22Rv1 (cell line): Measurements from ENCODE around the gene CLEC7A.

Experiments
- H3K27ac ChIP-seq: fragments of 450-650 bp; 2 replicates; pipeline ENCODE4 v1.5.1; 2017
- CTCF ChIP-seq: fragments of 450-650 bp; IDR thresholded peaks from 2 replicates; pipeline ENCODE4 v1.5.1; 2017; ENCODE audit warnings: mild to moderate bottlenecking
- ZFX ChIP-seq: fragments of 450-650 bp; IDR thresholded peaks from 2 replicates; pipeline ENCODE4 v1.6.1; 2017; ENCODE audit warnings: antibody characterized with exemption, borderline replicate concordance

The CLEC7A gene

GRCh38 chr12:10097521-10097920 lies 32.5 kb downstream of the CLEC7A start:
- no peak for TF ChIP-seq CTCF
- no peak for TF ChIP-seq ZFX
- no peak overlapping the region for H3K27ac ChIP-seq

GRCh38 chr12:10095971-10096370 lies 34.0 kb downstream of the CLEC7A start:
- no peak overlapping the region for H3K27ac ChIP-seq

GRCh38 chr12:10094646-10095395 lies 35.2 kb downstream of the CLEC7A start:
- TF ChIP-seq CTCF = no peak
- TF ChIP-seq ZFX = no peak
- H3K27ac ChIP-seq = no peak overlapping the region

More at GRCh38 chr12:10095971-10096370, 34.0 kb downstream of the CLEC7A start:
- TF ChIP-seq ZFX (no peak), CTCF (no peak)

GRCh38 chr12:10088955-10089900 lies 40.8 kb downstream of the CLEC7A start:
- no peak overlapping the region for H3K27ac ChIP-seq
- TF ChIP-seq ZFX (no peak), CTCF (no peak)

- no peak overlapping the region for H3K27ac ChIP-seq
- TF ChIP-seq ZFX (no peak), CTCF (no peak)
Measured at GRCh38 chr12:10088031-10088430, 42.0 kb downstream of the CLEC7A start.

- no peak overlapping the region for H3K27ac ChIP-seq
- TF ChIP-seq CTCF (no peak), ZFX (no peak)
Measured at GRCh38 chr12:10086387-10086786, 43.6 kb downstream of the CLEC7A start.
